Bone marrow (tissue), 2 donors: ENCODE measurements around the gene FGF5.
"Not testable (repeated sequence)": the region's sequence is repeated elsewhere in the genome, so short reads cannot be mapped to it uniquely, and the experiment has no call there.

Experiments used
- DNase-seq, 2 donors: peaks; one replicate each; lab custom pipeline; 2025; lab: John Stamatoyannopoulos, UW

The FGF5 gene

GRCh38 chr4:80254114-80254513 is 12.3 kb upstream of the FGF5 start:
- DNase-seq: no peak

GRCh38 chr4:80255329-80256095 is 11.0 kb upstream of the FGF5 start:
- no peak for DNase-seq

- no peak for DNase-seq
Measured at GRCh38 chr4:80257851-80258250, 8.6 kb upstream of the FGF5 start.

- no peak for DNase-seq
Measured at GRCh38 chr4:80259012-80259411, 7.5 kb upstream of the FGF5 start.

- DNase-seq: no peak
Measured at GRCh38 chr4:80259817-80260216, 6.6 kb upstream of the FGF5 start.

GRCh38 chr4:80261989-80262600 is 4.4 kb upstream of the FGF5 start:
- DNase-seq: no peak

GRCh38 chr4:80263541-80264351 is 2.7 kb upstream of the FGF5 start:
- DNase-seq: no peak

GRCh38 chr4:80264352-80264647 is 2.2 kb upstream of the FGF5 start:
- no peak for DNase-seq

- no peak for DNase-seq
Measured at GRCh38 chr4:80264825-80265224, 1.6 kb upstream of the FGF5 start.

GRCh38 chr4:80265571-80266252 is 752 bp upstream of the FGF5 start:
- DNase-seq: no peak

GRCh38 chr4:80266902-80267380 is 477 bp downstream of the FGF5 start:
- no peak for DNase-seq

GRCh38 chr4:80268081-80268823 is 1.8 kb downstream of the FGF5 start:
- no peak for DNase-seq

GRCh38 chr4:80268936-80269335 is 2.5 kb downstream of the FGF5 start:
- DNase-seq: no peak

- DNase-seq: no peak
Measured at GRCh38 chr4:80270321-80270720, 3.9 kb downstream of the FGF5 start.

- DNase-seq: no peak
Measured at GRCh38 chr4:80270868-80271267, 4.4 kb downstream of the FGF5 start.

- no peak for DNase-seq
Measured at GRCh38 chr4:80271801-80272200, 5.3 kb downstream of the FGF5 start.

GRCh38 chr4:80276931-80277330 is 10.5 kb downstream of the FGF5 start:
- DNase-seq: no peak

GRCh38 chr4:80279751-80280150 is 13.3 kb downstream of the FGF5 start:
- DNase-seq: no peak

- no peak for DNase-seq
Measured at GRCh38 chr4:80286451-80286850, 20.0 kb downstream of the FGF5 start.

GRCh38 chr4:80290665-80291064 is 24.2 kb downstream of the FGF5 start:
- not testable (repeated sequence) for DNase-seq

GRCh38 chr4:80294206-80294605 is 27.7 kb downstream of the FGF5 start:
- DNase-seq: no peak

- no peak for DNase-seq
Measured at GRCh38 chr4:80295336-80295735, 28.9 kb downstream of the FGF5 start.
